Stimulated activated effector memory CD8-positive, alpha-beta T cell treated with anti-CD3 and anti-CD28 coated beads, Interleukin-12 subunit alpha, Interleukin-12 subunit beta, amount 100 ng/mL, for 72 hours (primary cell): ENCODE measurements around the gene NAP1L4.
"Not testable (repeated sequence)": the region's sequence is repeated elsewhere in the genome, so short reads cannot be mapped to it uniquely, and the experiment has no call there.

Experiments
- ATAC-seq: fragments of 150-1000 bp; cut with Tn5 transposase; 2 replicates; pipeline ENCODE4 v1.10.0; 2021
- DNase-seq, 2 donors: peaks; one replicate each; pipeline ENCODE4 v3.0.0; 2021 to 2022; ENCODE audit warnings: low spot score in 2 of 2
- H3K27ac Mint-ChIP-seq: one replicate; pipeline ENCODE4 v1.8.0; 2022; ENCODE audit warnings: mild to moderate bottlenecking, mixed read lengths
- H3K36me3 Mint-ChIP-seq: one replicate; pipeline ENCODE4 v1.8.0; 2022; ENCODE audit warnings: mild to moderate bottlenecking, mixed read lengths
- H3K4me1 Mint-ChIP-seq: one replicate; pipeline ENCODE4 v1.8.0; 2022; ENCODE audit warnings: mixed read lengths
- H3K4me3 Mint-ChIP-seq: one replicate; pipeline ENCODE4 v1.8.0; 2022; ENCODE audit warnings: mild to moderate bottlenecking, mixed read lengths
- H3K9me3 Mint-ChIP-seq: one replicate; pipeline ENCODE4 v1.8.0; 2022; ENCODE audit warnings: mixed read lengths

The NAP1L4 gene

DNA sequence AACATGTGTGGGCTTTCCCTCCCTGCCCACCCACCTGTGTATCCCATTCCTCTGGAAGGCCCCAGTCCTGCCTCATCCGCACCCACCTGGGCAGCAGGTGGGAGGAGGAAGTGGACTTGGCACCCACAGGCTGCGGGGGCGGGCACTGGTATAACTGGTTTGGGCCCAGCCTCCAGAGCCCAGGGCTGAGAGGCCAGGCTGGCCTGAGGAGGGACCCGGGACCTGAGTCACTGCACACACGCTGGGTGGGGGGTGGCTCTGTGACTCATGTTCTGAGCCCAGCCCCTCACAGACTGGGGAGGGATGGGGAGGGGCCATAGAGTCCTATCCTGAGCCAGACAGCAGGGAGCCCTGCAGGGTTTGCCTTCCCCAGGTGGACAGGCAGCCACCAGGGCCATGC, 79.6 kb downstream of the NAP1L4 start:
- ATAC-seq = peak; percentile 25
- Mint-ChIP-seq H3K27ac (no peak overlapping the region), H3K9me3 (no peaks in the 10 kb centered on the region), H3K4me1 (peaks cover 19% of the 10 kb centered on the region), H3K36me3 (no peaks in the 10 kb centered on the region), H3K4me3 (no peak overlapping the region)
- no peak for DNase-seq

DNA sequence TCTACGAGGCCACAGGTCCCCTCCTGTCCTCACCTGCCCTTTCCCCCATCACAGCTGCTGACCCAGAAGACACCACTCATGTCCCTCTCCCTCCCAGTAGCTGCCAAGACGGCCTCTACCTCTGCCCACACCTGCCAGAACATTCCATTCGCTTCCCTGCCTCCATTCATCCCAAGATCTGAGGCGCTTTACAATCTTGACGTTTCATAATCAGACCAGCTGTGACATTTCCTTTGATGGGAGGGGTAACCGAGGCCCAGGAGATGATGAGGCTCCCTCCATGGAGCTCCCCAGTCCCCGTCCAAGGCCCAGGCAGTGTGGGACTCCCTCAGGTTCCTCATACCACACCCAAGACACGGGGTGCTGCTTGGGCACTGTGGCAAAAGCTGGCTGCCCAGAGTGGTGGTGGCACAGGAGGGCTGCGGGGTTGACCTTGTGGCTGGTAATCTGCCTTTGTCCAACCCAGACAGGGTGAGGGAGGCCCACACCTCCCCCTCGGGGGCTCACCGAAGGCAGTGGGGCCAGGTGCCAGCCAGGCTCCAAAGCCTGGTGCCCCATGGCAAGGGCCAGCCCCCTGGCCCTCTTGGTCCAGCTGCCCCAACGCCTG, 80.2 kb downstream of the NAP1L4 start:
- peaks cover 19% of the 10 kb centered on the region for H3K4me1 Mint-ChIP-seq
- H3K27ac Mint-ChIP-seq = no peak overlapping the region
- no peak for DNase-seq
- no peaks in the 10 kb centered on the region for H3K9me3 Mint-ChIP-seq
- no peaks in the 10 kb centered on the region for H3K36me3 Mint-ChIP-seq
- no peak overlapping the region for H3K4me3 Mint-ChIP-seq
- no peak for ATAC-seq

DNA sequence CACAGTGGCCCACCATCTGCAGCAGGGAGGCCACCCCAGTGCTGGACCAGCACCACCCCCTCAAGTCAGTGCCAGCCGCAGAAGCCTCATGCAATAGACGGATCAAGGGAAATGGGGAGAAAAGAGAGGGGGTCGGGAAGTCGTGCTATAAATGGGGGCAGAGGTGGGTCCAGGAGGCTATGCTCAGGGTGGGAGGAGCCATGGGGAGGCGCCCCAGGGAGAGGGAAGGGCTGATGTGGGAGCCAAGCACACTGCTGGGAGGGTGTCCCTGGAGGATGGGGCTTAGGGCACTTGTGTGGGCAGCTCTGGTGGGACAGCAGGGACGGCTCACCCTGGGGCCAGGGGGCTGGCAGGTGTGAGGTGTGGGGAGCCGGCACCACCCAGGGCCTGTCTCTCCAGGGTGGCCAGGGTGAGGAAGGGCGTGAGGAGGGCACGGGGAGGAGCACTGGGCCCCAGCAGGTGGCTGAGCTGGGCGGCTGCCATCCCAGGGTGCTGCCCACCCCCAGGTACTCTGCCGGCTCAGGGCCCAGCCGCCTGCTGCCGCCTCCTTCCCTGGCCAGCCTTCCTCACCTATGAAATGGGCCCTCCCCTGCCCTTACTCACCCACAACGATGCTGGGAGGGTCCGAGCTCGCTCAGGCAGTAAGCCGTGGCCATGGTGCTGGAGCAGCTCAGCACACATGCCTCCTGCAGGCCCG, 80.9 kb downstream of the NAP1L4 start:
- H3K9me3 Mint-ChIP-seq = no peaks in the 10 kb centered on the region
- no peaks in the 10 kb centered on the region for H3K36me3 Mint-ChIP-seq
- peaks cover 19% of the 10 kb centered on the region for H3K4me1 Mint-ChIP-seq
- H3K27ac Mint-ChIP-seq = no peak overlapping the region
- DNase-seq (no peak), ATAC-seq (no peak)
- no peak overlapping the region for H3K4me3 Mint-ChIP-seq

DNA sequence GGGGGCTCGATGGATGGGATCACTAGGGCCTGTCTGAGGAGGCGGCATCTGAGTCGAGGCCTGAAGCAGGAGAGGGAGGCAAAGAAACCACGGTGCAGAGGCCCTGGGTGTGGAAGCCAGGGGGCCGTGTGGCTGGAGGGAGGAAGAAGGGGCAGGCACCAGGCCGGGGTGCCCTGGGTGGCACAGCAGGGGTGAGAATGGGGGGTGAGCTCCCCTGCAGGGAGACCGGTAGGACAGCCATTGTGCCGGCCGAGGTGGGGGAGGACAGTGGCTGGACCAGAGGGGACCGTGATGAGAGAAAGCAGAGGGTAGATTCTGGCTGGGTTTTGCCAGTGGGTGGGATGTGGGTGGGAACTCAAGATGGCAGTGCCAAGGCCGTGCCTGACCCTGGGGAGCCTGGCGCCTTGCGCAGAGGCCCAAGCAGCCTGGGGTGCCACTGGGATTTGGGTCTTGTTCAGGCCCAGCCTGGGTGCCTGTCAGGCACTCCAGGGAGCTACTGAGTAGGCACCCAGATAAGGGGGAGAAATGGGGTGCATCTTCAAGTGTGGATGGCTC, 81.7 kb downstream of the NAP1L4 start:
- DNase-seq (no peak), ATAC-seq (no peak)
- peaks cover 2% of the 10 kb centered on the region for H3K9me3 Mint-ChIP-seq
- no peak overlapping the region for H3K4me3 Mint-ChIP-seq
- H3K4me1 Mint-ChIP-seq = peaks cover 19% of the 10 kb centered on the region
- H3K27ac Mint-ChIP-seq = peak overlapping the region; percentile 32
- no peaks in the 10 kb centered on the region for H3K36me3 Mint-ChIP-seq

DNA sequence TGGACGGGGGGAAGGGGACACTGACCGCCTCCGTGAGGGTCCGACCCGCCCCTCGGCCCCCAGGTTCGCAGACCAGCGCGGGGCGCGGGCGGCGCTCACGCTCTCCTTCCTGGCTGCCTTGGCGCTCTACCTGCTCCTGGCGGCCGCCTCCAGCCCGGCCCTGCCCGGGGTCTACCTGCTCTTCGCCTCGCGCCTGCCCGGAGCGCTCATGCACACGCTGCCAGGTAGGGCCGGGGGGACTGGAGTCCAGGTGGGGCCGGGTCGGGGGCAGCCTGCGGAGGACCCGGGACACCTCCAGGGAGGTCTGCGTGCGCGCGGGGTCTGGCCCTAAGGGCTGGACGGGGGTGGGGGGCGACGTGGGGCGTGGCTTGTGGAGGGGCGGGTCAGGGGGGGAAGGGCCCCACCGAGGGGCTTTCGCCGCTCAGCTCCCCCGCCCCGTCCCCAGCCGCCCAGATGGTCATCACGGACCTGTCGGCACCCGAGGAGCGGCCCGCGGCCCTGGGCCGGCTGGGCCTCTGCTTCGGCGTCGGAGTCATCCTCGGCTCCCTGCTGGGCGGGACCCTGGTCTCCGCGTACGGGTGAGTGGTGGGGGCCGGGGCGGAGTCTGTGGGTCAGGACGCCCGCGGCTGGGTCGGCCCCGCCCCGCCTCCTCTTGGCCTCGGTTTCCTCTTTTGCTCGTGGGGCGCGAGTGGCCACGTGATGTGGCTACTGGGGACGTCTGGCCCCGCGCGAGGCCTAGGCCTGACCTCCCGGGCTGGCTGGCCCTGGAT, 82.8 kb downstream of the NAP1L4 start:
- ATAC-seq (no peak), DNase-seq (no peak)
- H3K36me3 Mint-ChIP-seq = peaks cover 4% of the 10 kb centered on the region
- peaks cover 7% of the 10 kb centered on the region for H3K9me3 Mint-ChIP-seq
- no peak overlapping the region for H3K4me3 Mint-ChIP-seq
- peaks cover 27% of the 10 kb centered on the region for H3K4me1 Mint-ChIP-seq
- H3K27ac Mint-ChIP-seq = no peak overlapping the region

DNA sequence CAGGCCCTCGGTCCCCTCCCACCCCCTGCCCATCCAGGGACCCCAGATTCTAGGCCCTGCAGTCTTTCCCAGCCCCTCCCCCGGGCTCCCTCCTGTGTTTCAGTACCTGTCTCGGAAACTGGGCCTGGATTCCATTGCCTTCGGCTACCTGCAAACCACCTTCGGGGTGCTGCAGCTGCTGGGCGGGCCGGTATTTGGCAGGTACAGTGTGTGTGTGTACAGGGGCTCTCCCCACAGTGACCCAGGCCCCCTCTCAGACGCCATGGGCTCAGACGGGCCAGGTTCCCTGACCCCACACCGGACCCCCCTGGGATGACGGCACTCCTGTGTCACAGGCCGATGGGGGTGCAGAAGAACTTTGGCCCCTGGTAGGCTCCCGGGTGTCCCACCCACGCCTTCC, 84.0 kb downstream of the NAP1L4 start:
- no peak for DNase-seq
- no peak for ATAC-seq
- Mint-ChIP-seq H3K4me3 (no peak overlapping the region), H3K4me1 (peaks cover 23% of the 10 kb centered on the region), H3K9me3 (peaks cover 7% of the 10 kb centered on the region), H3K36me3 (peaks cover 4% of the 10 kb centered on the region), H3K27ac (no peak overlapping the region)

DNA sequence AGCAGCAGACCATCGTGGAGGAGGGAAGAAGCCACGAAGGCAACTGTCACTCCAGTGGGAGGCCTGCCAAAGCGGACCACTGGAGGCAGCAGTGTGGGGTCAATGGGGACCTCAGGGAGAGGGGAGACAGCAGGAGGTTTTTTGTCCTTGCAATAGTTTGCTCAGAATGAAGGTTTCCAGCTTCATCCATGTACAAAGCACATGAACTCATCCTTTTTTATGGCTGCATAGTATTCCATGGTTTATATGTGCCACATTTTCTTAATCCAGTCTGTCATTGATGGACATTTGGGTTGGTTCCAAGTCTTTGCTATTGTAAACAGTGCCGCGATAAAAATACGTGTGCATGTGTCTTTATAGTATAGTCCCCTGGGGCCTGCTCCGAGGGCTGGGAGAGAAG, 86.8 kb downstream of the NAP1L4 start:
- not testable (repeated sequence) for H3K9me3 Mint-ChIP-seq, H3K36me3 Mint-ChIP-seq, DNase-seq, H3K4me3 Mint-ChIP-seq, H3K27ac Mint-ChIP-seq, ATAC-seq
- H3K4me1 Mint-ChIP-seq = peaks cover 24% of the 10 kb centered on the region

DNA sequence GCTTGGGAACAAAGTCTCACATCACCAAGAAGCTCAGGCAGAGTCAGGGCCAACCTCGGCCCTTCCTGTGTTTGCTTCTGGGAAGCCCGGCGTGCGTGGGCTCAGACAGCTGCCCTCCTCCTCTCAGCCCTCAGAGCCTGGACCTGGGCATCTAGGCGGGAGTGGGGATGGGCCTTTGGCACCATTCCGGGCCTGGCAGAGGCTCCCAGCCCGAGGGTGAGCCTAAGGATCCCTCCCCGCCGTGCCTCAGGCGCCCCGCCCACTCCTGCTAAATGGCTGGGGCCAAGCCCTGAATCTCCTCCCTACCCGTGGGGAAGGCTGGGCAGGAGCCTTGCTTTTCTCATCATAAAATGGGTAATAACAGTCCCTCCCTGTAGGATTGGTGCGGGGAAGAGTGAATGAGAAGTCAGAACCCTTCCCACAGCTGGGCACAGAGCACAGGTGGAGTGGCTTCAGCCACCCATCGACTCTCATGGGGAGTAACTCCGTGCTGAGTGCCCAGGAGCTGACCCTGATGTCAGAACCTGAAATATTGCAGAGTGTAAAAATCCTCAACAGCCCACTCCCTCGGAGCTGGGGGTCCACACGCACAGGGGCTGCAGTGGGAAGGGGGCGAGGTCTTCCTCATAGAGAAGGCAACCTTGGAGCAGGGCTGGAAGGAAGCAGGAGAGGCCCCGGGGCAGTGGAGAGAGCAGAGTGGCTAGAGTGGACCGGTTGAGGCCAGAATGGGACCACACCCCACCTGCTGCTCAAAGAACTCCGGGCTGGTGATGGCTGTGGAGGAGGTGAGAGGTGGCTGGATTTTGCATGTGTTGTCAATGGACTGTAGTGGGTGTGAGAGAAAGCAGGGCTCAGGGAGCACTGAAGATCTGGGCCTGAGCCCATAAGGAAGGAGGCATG, 87.7 kb downstream of the NAP1L4 start:
- Mint-ChIP-seq H3K9me3 (peaks cover 7% of the 10 kb centered on the region), H3K4me3 (peak overlapping the region; percentile 61), H3K4me1 (peaks cover 30% of the 10 kb centered on the region), H3K27ac (peak overlapping the region; percentile 24), H3K36me3 (peaks cover 4% of the 10 kb centered on the region)
- no peak for DNase-seq
- no peak for ATAC-seq

DNA sequence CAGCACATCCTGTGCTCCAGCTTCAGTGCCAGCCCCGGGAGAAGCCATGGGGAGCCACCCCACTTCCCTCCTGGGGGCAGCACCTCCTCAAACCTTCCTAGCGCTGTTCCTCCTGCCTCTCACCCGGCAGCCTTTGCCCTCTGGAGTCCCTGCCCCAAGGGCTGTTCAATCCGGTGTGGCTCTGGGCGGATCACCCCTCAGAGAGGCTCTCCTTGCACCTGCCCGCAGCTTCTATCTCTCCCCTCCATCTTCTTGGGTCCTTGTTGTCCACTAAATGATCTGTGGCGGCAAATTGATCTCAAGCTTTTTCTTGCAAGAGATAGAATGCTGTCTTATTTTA, 88.5 kb downstream of the NAP1L4 start:
- Mint-ChIP-seq H3K4me1 (peaks cover 38% of the 10 kb centered on the region), H3K36me3 (peaks cover 4% of the 10 kb centered on the region), H3K9me3 (peaks cover 7% of the 10 kb centered on the region), H3K27ac (no peak overlapping the region), H3K4me3 (peak overlapping the region; percentile 61)
- ATAC-seq (no peak), DNase-seq (no peak)

DNA sequence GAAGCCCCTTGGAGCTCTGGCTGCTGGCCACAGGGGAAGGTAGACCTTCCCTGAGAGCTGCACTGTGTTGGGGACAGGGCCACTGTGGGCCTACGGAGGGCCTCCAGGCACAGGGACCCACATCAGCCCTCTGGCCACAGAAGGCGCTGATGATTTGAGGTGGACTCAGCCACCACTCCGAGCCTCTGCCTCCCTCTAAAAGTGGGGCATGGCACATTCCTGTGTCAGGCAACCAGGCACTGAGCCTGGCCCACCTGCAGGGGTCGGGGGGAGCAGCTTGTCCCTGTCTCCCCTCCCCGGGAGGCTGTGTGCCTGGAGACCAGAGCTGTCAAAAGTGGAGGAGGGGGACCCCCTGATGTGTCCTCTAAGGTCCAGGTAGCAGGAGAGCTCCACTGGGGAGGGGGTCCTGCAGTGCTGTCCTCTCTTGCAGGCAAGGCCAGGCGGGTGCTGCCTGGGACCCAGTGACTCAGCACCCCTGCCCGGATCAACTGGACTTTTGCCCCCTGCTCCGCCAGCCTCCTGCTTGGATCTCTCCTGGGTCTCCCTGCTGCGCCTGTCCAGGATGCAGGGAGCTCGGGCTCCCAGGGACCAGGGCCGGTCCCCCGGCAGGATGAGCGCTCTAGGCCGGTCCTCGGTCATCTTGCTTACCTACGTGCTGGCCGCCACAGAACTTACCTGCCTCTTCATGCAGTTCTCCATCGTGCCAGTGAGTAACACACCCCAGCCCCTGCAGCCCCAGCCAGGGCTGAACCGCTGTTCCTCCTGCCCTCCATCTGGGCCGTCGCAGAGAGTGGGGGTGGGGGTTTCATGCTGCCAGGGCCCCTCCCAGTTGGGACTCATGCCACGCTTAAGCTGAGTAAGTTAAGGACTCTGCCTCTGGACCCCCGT, 89.1 kb downstream of the NAP1L4 start:
- DNase-seq = no peak
- Mint-ChIP-seq H3K4me3 (peak overlapping the region; percentile 61), H3K4me1 (peaks cover 44% of the 10 kb centered on the region), H3K27ac (peak overlapping the region; percentile 43), H3K36me3 (peaks cover 4% of the 10 kb centered on the region), H3K9me3 (peaks cover 7% of the 10 kb centered on the region)
- no peak for ATAC-seq

DNA sequence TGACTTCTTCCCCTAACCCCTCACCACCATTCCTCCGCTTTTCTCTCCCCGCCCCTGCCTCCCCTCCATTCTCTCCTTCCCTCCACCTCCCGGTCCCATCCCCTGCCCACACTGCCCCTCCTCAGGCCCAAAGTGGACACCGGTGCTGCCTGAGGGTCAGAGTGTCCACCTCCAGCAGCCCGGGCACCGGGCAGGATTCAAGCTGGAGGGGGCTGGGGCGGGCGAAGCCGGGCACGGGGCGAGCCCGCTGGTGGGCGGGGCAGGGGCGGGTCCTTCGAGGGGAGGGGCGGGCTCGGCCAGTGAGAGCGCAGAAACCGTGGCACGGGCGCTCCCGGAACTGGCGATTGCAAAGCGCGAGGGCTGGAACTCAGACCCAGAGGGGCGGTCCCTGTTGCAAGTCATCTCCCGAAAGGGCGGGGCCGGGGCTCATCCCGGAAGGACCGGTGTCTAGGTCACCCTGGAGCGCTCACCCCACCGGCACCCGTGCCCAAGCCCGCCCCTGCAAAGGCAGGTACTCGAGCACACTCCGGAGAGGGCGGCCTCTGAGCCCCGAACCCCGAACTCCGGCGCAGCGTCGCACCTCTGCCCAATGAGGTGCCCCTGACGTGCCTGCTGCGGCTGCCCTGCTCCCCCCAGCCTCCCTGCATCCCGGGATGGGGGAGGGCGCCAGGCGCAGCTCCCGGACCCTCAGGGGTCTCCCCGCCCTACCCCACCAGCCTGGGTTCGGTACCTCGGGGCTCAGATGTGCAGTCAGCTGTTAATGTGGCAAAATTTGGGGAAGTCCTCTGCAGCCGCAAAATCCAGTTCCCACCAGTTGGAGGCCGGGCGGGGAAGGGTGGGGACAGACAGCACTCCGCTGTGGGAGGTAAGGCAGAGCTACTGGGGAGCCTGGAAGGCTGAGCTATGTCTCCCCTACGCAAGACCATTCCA, 90.0 kb downstream of the NAP1L4 start:
- Mint-ChIP-seq H3K27ac (peak overlapping the region; percentile 43), H3K36me3 (peaks cover 4% of the 10 kb centered on the region), H3K9me3 (peaks cover 7% of the 10 kb centered on the region), H3K4me1 (peaks cover 49% of the 10 kb centered on the region), H3K4me3 (peak overlapping the region; percentile 61)
- DNase-seq (peak; percentile 80 to 95), ATAC-seq (peak; percentile 94)

DNA sequence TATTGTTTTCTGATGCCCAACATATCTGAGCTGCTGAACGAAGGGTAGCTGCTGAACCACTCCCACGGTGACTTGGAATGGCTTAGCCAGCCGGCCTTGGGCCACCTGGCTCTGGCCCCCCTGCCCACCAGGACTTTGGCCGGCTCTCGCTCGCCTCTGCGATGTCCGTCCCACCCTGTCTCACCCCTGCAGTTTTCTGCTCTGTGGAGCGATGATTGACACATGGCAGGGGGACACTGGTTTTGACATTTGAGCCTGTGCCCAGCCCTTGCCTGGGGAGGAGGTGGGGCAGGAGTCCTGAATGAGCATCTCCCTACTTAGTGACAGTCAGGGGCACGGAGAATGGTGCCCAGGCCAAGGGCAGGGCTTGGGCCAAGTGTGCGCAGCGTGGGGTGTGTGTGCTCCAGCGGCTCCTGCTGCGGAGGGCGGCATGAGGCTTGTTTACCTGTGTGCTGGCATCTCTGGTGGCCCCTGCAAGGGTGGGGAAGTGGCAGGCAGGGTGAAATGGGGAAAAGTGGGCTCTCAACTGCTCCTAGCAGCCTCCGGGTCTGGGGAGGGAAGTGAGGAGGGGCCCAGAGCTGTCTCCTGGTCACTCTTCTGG, 90.8 kb downstream of the NAP1L4 start:
- H3K27ac Mint-ChIP-seq = peak overlapping the region; percentile 4
- peaks cover 7% of the 10 kb centered on the region for H3K9me3 Mint-ChIP-seq
- ATAC-seq (no peak), DNase-seq (no peak)
- peaks cover 49% of the 10 kb centered on the region for H3K4me1 Mint-ChIP-seq
- peaks cover 4% of the 10 kb centered on the region for H3K36me3 Mint-ChIP-seq
- peak overlapping the region; percentile 61 for H3K4me3 Mint-ChIP-seq
